ENCODE results near the gene SERP1. TPM values are rescaled to one million over a fixed set of nuclear protein-coding genes. Genes with fewer than 3 reads are reported as not detected.

Gene SERP1
- total RNA-seq, 2 experiments from 2014 or later = 100 to 111 TPM

DNA sequence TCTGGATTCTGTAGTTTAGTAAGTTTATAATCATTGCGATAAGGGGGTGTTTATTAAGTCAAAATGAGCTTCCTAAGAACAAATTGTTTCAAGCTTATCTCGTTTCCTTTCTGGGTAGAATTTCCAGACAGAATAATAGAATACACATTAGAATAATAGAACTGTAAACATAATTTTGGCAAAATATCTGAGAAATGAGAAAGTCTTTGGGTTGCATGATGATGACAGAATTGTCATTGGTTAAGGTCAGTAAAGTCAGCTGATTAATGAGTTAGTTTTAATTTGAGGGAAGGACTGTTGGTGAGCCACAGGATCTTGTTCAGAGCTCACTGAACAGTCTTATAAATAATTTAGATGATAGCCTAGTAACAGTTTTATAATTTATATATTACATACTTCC, 10.5 kb upstream of the SERP1 start:
- Mint-ChIP-seq H3K27ac (no peak overlapping the region), H3K4me1 (ENCODE audit: low read depth) (peaks cover 30% of the 10 kb centered on the region), H3K36me3 (peaks cover 43% of the 10 kb centered on the region), H3K27me3 (no peaks in the 10 kb centered on the region), H3K4me3 (no peak overlapping the region), H3K9me3 (no peaks in the 10 kb centered on the region)
- CTCF ChIA-PET = interaction anchor here (0.5 to 0.9 kb wide), 2 partner anchors 231 to 278 kb away, joined by 3 read pairs; no protein-coding TSS in a partner anchor
- POLR2A ChIA-PET = no interaction called here
- no peak for DNase-seq
- intact Hi-C loops (cut with micrococcal nuclease) = no loop called here

DNA sequence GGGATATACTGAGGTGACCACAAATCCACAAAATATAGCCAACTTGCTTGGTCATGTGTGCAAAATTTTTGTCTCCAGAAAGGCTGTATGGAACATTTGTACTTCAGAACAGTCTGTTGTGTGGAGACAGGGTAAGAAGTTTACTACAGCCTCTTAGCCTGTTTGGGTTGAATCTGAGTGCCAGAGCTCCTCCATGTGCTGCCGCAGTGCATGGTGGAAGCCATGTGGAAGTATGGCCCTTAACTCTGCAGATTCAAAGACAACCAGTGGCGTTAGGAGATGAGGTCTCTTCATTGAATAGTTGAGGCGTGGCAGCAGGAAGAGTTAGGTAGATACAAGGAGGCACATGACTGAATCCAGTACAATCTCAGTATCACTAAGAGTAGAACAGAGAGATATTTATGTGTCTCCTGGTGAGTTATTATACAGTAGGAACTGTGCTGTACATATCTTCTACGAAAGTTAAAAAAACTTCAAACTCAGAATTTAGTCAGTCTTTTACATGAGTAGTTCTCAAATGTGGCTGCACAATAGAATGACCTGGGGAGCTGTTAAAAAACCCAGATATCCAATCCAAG, 9.7 kb upstream of the SERP1 start:
- no peaks in the 10 kb centered on the region for H3K9me3 Mint-ChIP-seq
- H3K36me3 Mint-ChIP-seq = peaks cover 43% of the 10 kb centered on the region
- DNase-seq = no peak
- H3K27ac Mint-ChIP-seq = peak overlapping the region; percentile 36
- POLR2A ChIA-PET = no interaction called here
- no peaks in the 10 kb centered on the region for H3K27me3 Mint-ChIP-seq
- H3K4me3 Mint-ChIP-seq = no peak overlapping the region
- intact Hi-C loops (cut with micrococcal nuclease) = no loop called here
- CTCF ChIA-PET = interaction anchor here (0.5 to 0.6 kb wide), 2 partner anchors 279 to 601 kb away, joined by 3 read pairs; no protein-coding TSS in a partner anchor
- peaks cover 32% of the 10 kb centered on the region for H3K4me1 Mint-ChIP-seq (ENCODE audit: low read depth)

DNA sequence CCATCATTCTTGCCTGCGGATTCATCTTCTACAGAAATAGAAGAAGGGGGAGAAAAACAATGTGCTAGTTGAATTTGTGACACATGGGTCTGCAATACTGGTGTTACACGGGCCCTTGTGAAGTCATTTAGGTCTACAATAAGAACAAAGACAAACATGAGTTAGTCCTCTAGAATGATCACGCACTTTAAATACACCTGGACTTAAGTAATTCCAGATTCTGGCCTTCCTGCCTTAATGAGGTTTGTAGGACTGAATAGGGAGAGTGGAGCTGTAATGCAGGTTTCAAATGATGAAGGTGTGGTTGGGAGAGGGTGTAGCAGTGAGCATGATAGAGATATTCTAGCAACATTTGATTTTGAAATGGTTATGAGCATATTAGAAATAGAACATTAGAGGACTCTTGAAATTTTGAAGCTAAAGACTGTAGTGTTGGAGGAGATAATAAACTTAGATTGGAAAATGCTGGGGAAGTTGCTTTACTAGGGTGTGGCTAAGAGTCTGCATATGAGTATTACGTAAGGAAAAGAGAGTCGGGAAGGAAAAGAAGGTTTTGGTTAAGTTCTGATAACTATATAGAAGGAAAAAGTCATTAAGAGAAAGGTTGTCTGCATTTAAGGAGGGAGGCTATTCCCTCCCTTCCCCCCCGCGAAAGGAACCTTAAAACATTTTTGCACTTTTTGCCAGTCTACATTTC, 897 bp upstream of the SERP1 start:
- Mint-ChIP-seq H3K4me1 (ENCODE audit: low read depth) (peaks cover 50% of the 10 kb centered on the region), H3K27ac (peak overlapping the region; percentile 96), H3K4me3 (peak overlapping the region; percentile 99), H3K36me3 (peaks cover 40% of the 10 kb centered on the region), H3K9me3 (no peaks in the 10 kb centered on the region), H3K27me3 (no peaks in the 10 kb centered on the region)
- DNase-seq = no peak
- POLR2A ChIA-PET = interaction anchor here (1.7 to 4.8 kb wide), 4 partner anchors 55 to 215 kb away, joined by 8 to 74 read pairs (median 17); partner anchors contain the start of genes SELENOT, SIAH2 and TSC22D2
- intact Hi-C loops (cut with micrococcal nuclease) = loop anchor here (2.0 to 10.0 kb wide), 6 partner anchors 36 to 738 kb away; partner anchors contain the start of gene MED12L
- CTCF ChIA-PET = interaction anchor here (1.5 to 1.6 kb wide), 2 partner anchors 19 to 137 kb away, joined by 4 read pairs; no protein-coding TSS in a partner anchor

DNA sequence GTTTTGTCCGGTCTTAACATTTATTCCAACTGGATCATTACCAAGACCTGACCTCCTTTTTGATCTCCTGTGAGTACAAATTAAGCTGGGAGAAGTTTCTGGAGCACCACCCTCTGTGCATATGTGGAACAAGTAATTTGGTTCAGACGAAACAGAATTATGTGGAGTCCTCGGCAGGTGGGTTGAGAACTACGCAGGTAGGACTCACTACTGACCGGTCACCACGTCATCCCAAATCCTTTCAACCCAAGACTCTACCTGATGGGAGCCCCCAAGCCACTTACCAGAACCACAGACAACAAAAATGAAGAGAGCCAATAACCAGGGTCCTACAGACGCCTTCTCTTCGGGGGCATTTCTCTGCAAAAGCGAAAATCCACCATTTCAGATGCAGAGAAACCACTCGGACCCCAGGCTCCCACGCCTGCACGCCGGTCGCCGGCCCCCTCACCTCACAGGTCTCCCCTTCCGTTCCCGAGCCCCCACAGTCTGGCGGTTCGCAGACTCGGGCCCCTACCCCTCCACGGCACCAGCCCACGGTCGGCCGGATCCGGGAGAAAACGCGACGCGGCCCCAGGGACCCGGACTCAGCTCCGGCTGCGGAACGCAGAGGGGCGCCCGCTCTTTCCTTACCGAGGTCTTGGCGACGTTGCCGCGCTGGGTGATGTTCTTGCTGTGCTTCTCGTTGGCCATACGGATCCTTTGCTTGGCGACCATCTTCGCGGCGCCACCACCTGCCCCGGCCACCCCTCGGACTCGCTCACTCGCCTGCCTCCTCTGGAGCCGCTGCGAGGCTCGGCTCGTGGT, 674 bp downstream of the SERP1 start:
- ChIA-PET CTCF (interaction anchor here (0.7 to 2.0 kb wide), 6 partner anchors 17 to 219 kb away, joined by 3 to 6 read pairs (median 4); partner anchors contain the start of gene SELENOT), POLR2A (interaction anchor here (0.6 to 4.8 kb wide), 6 partner anchors 57 to 1686 kb away, joined by 4 to 74 read pairs (median 8); partner anchors contain the start of genes SELENOT, SIAH2 and TSC22D2)
- intact Hi-C loops (cut with micrococcal nuclease) = loop anchor here (1.0 to 10.0 kb wide), 13 partner anchors 37 to 739 kb away; partner anchors contain the start of genes ERICH6, MED12L, PFN2 and SELENOT
- Mint-ChIP-seq H3K27me3 (no peaks in the 10 kb centered on the region), H3K4me1 (ENCODE audit: low read depth) (peaks cover 56% of the 10 kb centered on the region), H3K27ac (peak overlapping the region; percentile 96), H3K36me3 (peaks cover 46% of the 10 kb centered on the region), H3K9me3 (no peaks in the 10 kb centered on the region), H3K4me3 (peak overlapping the region; percentile 99)
- peak; percentile 59 for DNase-seq

DNA sequence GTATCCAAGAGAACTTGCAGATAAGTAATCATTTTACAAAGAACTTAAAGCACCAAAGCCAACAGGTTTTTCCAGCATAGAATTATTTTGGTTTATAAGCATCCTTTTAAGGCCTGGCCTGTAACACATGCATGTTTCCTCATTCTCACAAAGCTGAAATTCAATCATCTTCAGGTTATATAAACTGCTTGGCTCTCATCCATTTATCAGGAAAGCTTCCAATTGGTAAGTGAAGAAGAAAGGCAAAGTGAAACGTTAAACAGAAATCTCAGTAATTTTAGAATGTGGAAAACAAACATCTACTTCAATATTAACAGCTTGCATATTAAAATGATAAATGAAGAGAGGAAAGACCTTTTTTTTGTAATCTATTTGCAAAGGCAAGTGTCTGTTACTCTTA, 1.6 kb downstream of the SERP1 start:
- ChIA-PET CTCF (interaction anchor here (0.9 to 2.0 kb wide), 5 partner anchors 58 to 220 kb away, joined by 3 to 6 read pairs (median 4); partner anchors contain the start of gene SELENOT), POLR2A (interaction anchor here (1.2 to 4.8 kb wide), 7 partner anchors 58 to 221 kb away, joined by 3 to 74 read pairs (median 5); partner anchors contain the start of genes SELENOT, SIAH2 and TSC22D2)
- intact Hi-C loops (cut with micrococcal nuclease) = loop anchor here (5.0 to 10.0 kb wide), 4 partner anchors 138 to 740 kb away; partner anchors contain the start of gene MED12L
- no peaks in the 10 kb centered on the region for H3K27me3 Mint-ChIP-seq
- H3K9me3 Mint-ChIP-seq = no peaks in the 10 kb centered on the region
- H3K27ac Mint-ChIP-seq = peak overlapping the region; percentile 73
- H3K4me3 Mint-ChIP-seq = peak overlapping the region; percentile 99
- DNase-seq = no peak
- H3K36me3 Mint-ChIP-seq = peaks cover 43% of the 10 kb centered on the region
- H3K4me1 Mint-ChIP-seq (ENCODE audit: low read depth) = peaks cover 53% of the 10 kb centered on the region

DNA sequence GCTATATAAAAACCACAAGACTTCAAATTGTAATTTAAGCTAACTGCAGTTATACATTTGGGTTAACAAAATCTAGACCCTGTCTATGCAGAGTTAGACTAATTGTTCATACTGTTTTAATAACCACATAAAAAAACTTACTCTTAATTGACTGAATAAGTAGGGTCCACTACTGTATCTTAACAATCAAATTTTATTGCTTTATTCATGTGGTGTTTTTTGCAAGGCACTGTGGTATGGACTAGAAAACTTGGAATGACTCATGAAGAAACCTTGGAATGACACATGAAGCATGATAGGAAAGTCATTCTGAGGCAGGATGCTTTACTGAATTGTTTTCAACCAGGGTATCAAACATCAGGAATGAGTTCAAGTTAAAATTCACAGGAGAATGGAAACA, 2.3 kb downstream of the SERP1 start:
- Mint-ChIP-seq H3K27me3 (no peaks in the 10 kb centered on the region), H3K9me3 (no peaks in the 10 kb centered on the region), H3K36me3 (peaks cover 39% of the 10 kb centered on the region), H3K27ac (peak overlapping the region; percentile 73), H3K4me3 (peak overlapping the region; percentile 99), H3K4me1 (ENCODE audit: low read depth) (peaks cover 50% of the 10 kb centered on the region)
- intact Hi-C loops (cut with micrococcal nuclease) = loop anchor here (10.0 kb wide), 1 partner anchor 741 kb away; no protein-coding TSS in a partner anchor
- POLR2A ChIA-PET = interaction anchor here (1.2 to 4.8 kb wide), 5 partner anchors 59 to 222 kb away, joined by 3 to 74 read pairs (median 5); partner anchors contain the start of genes SELENOT, SIAH2 and TSC22D2
- no peak for DNase-seq
- CTCF ChIA-PET = interaction anchor here (0.5 to 2.0 kb wide), 5 partner anchors 16 to 220 kb away, joined by 3 to 6 read pairs (median 3); partner anchors contain the start of gene SELENOT

DNA sequence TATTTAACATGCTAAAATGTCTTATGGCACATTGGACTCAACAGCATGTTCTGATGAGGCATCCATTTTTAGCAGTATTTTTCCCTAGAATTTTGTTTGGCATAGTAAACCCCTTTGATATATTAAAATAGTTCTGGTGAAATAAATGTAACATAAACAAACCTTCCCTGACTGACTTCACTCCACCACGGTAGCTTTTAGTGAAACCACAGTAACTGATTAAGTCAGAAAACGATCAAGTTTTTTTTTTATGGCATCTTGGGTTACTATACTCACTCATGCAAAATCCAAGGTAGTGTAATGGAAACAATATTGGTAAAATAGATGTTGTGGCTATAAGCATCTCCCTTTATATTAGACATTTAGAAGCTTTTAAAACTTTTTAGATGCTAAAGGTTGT, 2.8 kb downstream of the SERP1 start:
- Mint-ChIP-seq H3K36me3 (peaks cover 39% of the 10 kb centered on the region), H3K27me3 (no peaks in the 10 kb centered on the region), H3K4me3 (no peak overlapping the region), H3K27ac (peak overlapping the region; percentile 73), H3K9me3 (no peaks in the 10 kb centered on the region), H3K4me1 (ENCODE audit: low read depth) (peaks cover 46% of the 10 kb centered on the region)
- POLR2A ChIA-PET = interaction anchor here (0.6 to 4.8 kb wide), 5 partner anchors 59 to 222 kb away, joined by 3 to 74 read pairs (median 5); partner anchors contain the start of genes SELENOT, SIAH2 and TSC22D2
- CTCF ChIA-PET = interaction anchor here (0.5 to 2.0 kb wide), 4 partner anchors 15 to 244 kb away, joined by 3 to 6 read pairs (median 3); no protein-coding TSS in a partner anchor
- intact Hi-C loops (cut with micrococcal nuclease) = loop anchor here (10.0 kb wide), 1 partner anchor 741 kb away; no protein-coding TSS in a partner anchor
- DNase-seq = no peak

DNA sequence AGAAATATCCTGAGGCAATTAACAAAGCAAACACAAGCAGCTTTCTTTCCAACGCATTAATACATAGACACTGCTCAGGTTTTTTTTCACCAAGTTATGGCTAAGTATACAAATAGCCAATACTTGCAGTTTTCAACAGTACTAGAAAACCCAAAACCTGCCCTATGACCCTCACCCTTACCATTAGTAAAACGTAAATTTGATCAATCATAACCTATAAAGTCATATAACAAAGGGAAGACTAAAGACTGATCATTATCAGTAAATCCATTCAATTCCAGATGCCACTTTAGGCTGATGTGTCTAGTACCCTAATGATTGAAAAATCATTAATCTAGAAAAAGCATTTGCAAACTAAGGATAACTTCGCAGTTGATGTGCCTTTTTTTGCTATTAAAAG, 3.2 kb downstream of the SERP1 start:
- no peak overlapping the region for H3K4me3 Mint-ChIP-seq
- no peak for DNase-seq
- intact Hi-C loops (cut with micrococcal nuclease) = loop anchor here (10.0 kb wide), 1 partner anchor 742 kb away; no protein-coding TSS in a partner anchor
- H3K9me3 Mint-ChIP-seq = no peaks in the 10 kb centered on the region
- peaks cover 42% of the 10 kb centered on the region for H3K4me1 Mint-ChIP-seq (ENCODE audit: low read depth)
- peak overlapping the region; percentile 73 for H3K27ac Mint-ChIP-seq
- no peaks in the 10 kb centered on the region for H3K27me3 Mint-ChIP-seq
- ChIA-PET CTCF (interaction anchor here (0.5 to 1.0 kb wide), 2 partner anchors 15 to 245 kb away, joined by 3 read pairs; no protein-coding TSS in a partner anchor), POLR2A (interaction anchor here (0.6 to 4.8 kb wide), 4 partner anchors 60 to 223 kb away, joined by 3 to 74 read pairs (median 10); partner anchors contain the start of genes SELENOT, SIAH2 and TSC22D2)
- peaks cover 39% of the 10 kb centered on the region for H3K36me3 Mint-ChIP-seq

DNA sequence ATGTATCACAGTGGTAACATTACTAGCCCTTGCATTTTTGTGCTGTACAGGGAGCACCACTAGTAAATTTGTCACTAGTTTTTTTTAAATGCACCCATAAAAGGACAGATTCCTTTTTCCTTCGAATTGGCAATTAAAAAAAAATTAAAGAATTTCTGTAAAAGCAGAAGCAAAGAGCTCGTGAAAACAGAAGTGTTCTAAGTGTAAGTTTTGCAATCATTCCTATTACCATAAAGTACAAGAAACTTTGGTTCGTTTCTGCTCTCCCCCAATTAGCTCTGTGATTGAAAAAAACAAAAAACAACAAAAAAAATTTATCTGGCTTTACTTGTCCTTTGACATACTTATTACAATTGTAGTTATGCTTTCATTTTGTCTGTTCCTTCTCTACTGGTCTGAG, 5.3 kb downstream of the SERP1 start:
- intact Hi-C loops (cut with micrococcal nuclease) = loop anchor here (10.0 kb wide), 1 partner anchor 744 kb away; no protein-coding TSS in a partner anchor
- no peaks in the 10 kb centered on the region for H3K27me3 Mint-ChIP-seq
- peak overlapping the region; percentile 44 for H3K27ac Mint-ChIP-seq

DNA sequence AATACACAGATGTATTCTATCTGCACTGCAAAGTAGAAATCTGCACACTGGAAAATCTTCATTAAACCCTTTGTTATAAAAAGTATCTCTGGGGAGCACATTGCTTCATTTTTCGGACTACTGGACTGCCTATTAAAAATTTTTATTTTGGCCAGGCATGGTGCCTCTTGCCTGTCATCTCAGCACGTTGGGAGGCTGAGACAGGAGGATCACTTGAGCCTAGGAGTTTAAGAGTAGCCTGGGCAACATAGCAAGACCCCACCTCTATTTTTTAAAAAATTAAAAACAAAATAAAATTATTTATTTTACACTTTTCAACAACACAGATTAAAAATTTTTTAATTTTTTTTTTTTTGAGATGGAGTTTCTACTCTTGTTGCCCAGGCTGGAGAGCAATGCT, 6.0 kb downstream of the SERP1 start:
- no peaks in the 10 kb centered on the region for H3K27me3 Mint-ChIP-seq
- H3K9me3 Mint-ChIP-seq = no peaks in the 10 kb centered on the region
- ChIA-PET POLR2A (no interaction called here), CTCF (no interaction called here)
- no peak overlapping the region for H3K4me3 Mint-ChIP-seq
- DNase-seq = no peak
- H3K36me3 Mint-ChIP-seq = peaks cover 29% of the 10 kb centered on the region
- no peak overlapping the region for H3K27ac Mint-ChIP-seq
- peaks cover 32% of the 10 kb centered on the region for H3K4me1 Mint-ChIP-seq (ENCODE audit: low read depth)
- intact Hi-C loops (cut with micrococcal nuclease) = loop anchor here (10.0 kb wide), 1 partner anchor 745 kb away; no protein-coding TSS in a partner anchor

More for the DNA sequence above, 5.3 kb downstream of the SERP1 start:
- POLR2A ChIA-PET = interaction anchor here (0.9 kb wide), 1 partner anchor 222 kb away, joined by 3 read pairs; no protein-coding TSS in a partner anchor
- CTCF ChIA-PET = no interaction called here
- Mint-ChIP-seq H3K9me3 (no peaks in the 10 kb centered on the region), H3K36me3 (peaks cover 36% of the 10 kb centered on the region), H3K4me1 (ENCODE audit: low read depth) (peaks cover 32% of the 10 kb centered on the region), H3K4me3 (no peak overlapping the region)
- no peak for DNase-seq

Measured in activated CD4-positive, alpha-beta memory T cell treated with anti-CD3 and anti-CD28 coated beads for 36 hours (primary cell).